ENCODE data around the gene CCN5.
"Not testable (repeated sequence)": the region's sequence is repeated elsewhere in the genome, so short reads cannot be mapped to it uniquely, and the experiment has no call there.

CCN5 gene

GRCh38 chr20:44759595-44759994, 44.4 kb downstream of the CCN5 start:
- DNase-seq (ENCODE audit: low spot score), result no peak

- DNase-seq (ENCODE audit: low spot score), result no peak
These were observed 46.3 kb downstream of the CCN5 start for GRCh38 chr20:44761423-44761822.

GRCh38 chr20:44762466-44763140, 47.4 kb downstream of the CCN5 start:
- no peak for DNase-seq (ENCODE audit: low spot score)

- not testable (repeated sequence) for DNase-seq (ENCODE audit: low spot score)
These were observed 48.6 kb downstream of the CCN5 start for GRCh38 chr20:44763798-44764197.

GRCh38 chr20:44765091-44765490, 49.9 kb downstream of the CCN5 start:
- DNase-seq (ENCODE audit: low spot score), result no peak

GRCh38 chr20:44765701-44766347, 50.7 kb downstream of the CCN5 start:
- no peak for DNase-seq (ENCODE audit: low spot score)

- DNase-seq (ENCODE audit: low spot score), result no peak
These were observed 53.1 kb downstream of the CCN5 start for GRCh38 chr20:44768256-44768655.

- no peak for DNase-seq (ENCODE audit: low spot score)
These were observed 53.8 kb downstream of the CCN5 start for GRCh38 chr20:44768854-44769480.

GRCh38 chr20:44769481-44769863, 54.3 kb downstream of the CCN5 start:
- DNase-seq (ENCODE audit: low spot score), result no peak

- DNase-seq (ENCODE audit: low spot score), result no peak
These were observed 55.5 kb downstream of the CCN5 start for GRCh38 chr20:44770484-44771171.

- no peak for DNase-seq (ENCODE audit: low spot score)
These were observed 56.0 kb downstream of the CCN5 start for GRCh38 chr20:44771172-44771535.

- no peak for DNase-seq (ENCODE audit: low spot score)
These were observed 57.5 kb downstream of the CCN5 start for GRCh38 chr20:44772636-44773035.

- DNase-seq (ENCODE audit: low spot score), result no peak
These were observed 58.1 kb downstream of the CCN5 start for GRCh38 chr20:44773070-44773829.

GRCh38 chr20:44776980-44777379, 61.8 kb downstream of the CCN5 start:
- DNase-seq (ENCODE audit: low spot score), result no peak
